Activated CD4-positive, CD25-positive, alpha-beta regulatory T cell treated with anti-CD3 and anti-CD28 coated beads, Interleukin-2, amount 50 U/mL, for 16 hours (primary cell): ENCODE data around the gene FABP2.
"Not testable (repeated sequence)": the region's sequence is repeated elsewhere in the genome, so short reads cannot be mapped to it uniquely, and the experiment has no call there.

Experiments used
- DNase-seq: peaks from one replicate; pipeline ENCODE4 v3.0.0-alpha.2; 2020; ENCODE audit warnings: low read depth, low spot score

Gene FABP2

DNA sequence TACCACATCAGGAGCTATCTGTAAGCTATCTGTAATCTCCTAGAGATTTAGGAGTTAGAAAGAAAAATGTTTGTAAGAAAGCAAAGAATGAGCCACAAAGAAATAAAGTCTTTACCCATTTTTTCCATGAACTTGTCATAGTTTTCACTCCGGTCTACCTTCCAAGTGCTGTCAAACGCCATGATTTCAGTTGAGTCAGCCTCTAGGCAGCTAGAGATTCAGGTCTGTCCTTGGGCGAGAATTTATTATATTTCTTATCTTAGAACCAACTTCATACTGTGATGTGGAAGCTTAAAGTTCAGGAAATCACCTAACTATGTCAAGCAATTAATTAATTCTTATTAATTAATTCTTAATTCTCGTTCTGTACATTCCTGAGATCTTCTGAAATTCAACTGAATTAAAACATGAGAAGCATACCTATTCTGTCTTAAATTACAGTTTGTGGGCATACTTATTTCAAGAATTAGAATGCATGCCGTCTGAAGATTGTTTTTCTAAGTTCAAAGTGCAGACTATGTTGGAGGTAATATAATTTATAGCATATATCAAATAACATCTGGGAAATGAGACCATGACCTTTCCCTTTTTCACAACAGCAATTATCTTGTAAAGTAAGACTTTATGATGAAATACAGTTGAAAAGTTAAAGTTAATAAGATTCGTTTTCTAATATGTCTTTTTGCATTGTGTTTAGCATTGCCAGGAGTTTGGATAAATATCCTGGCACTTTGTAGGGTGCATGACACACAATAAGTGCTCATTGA, at the start of gene FABP2:
Gene FABP2, minus strand, starts transcription at position 218 of the 767 bp plus-strand sequence. Its CDS starts 36 bp downstream, at position 182.
- DNase-seq, result no peak

DNA sequence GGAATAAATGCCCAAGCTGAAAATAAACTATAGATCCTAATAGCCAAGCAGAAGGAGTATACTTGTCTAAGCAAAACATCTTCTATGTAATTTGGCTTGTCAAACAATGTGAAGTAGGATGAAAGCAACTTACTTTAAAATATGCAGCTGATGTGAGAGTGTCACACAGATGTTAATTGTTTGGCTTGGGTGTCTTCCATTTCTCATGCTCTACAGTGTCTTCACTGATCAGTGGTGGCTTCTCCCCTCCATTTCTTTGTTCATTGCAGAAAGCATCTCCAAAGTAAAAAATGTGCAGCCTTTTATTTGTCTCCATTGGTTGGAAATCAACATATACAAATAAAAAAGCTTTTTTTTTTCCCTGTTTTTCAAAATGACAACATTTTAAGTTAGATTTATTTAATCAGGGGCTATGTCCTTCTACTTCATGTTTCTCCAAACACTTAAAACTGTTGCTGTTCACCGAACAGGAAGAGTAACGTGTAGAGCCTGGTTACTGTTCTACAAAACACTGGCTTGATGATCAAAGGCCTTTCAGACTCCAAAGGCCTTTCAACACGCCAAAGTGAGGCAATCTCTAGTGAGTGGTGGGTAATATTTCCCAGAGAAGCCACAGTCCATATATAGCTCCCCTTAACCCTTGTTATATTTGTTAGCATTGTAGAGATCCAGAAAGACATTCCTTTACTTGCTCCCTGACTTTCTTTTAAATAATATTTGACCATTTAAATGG, 49.2 kb upstream of the FABP2 start:
- not testable (repeated sequence) for DNase-seq

DNA sequence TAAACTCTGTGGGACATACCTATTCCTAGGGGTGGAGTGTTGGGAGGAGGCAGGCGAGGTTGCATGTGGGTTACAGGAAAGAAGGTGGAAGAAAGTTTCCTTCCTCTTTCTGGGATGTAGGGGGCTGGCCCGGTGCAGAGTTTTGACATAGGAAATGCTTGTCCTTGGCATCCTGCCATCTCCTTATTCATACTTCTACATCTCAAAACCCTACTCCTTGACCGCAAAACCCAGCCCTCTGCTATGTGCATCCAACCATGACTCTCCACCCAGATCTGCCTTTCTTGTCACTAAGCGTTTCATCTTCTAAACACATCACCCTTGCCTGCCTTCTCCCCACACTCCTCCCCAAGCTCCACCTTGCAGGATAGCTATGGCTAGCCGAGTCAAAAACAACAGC, 48.5 kb upstream of the FABP2 start:
- DNase-seq, result not testable (repeated sequence)

DNA sequence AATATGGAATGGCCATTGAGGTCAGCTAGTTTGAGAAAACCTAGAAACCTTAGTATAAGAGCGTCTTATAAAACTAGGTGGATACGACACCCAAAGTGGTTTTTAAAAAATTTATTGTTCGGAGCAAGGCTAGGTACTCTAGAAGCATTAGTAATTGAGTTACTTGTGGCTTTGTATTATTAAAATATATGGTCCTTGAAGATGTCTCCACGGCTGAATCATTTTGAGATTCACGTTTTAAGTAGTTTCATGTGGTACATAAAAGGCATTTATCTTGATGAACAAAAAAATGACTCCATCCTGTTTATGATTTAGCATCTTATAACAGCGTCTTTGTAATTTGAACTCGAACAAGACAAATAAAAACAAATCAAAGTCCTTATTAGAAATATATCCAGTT, 44.9 kb upstream of the FABP2 start:
- not testable (repeated sequence) for DNase-seq

DNA sequence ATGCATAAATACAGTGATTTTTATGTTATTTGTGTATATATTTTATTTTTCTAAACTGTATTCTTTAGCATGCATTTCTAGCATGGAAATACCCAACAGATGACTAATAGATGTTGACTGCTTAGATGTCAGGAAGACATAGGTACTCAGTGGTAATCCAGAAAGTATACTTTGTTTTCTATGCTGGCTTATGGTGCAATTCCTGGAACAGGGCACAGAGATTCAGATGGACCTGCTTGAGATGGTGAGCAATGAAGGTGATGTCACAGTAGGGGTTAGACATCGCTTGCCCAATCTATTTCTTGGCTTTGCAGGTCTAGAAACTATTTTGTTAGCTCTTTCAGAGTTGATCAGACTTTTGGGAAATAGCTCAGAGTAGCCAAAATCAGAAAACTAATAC, 42.3 kb upstream of the FABP2 start:
- DNase-seq, result not testable (repeated sequence)

DNA sequence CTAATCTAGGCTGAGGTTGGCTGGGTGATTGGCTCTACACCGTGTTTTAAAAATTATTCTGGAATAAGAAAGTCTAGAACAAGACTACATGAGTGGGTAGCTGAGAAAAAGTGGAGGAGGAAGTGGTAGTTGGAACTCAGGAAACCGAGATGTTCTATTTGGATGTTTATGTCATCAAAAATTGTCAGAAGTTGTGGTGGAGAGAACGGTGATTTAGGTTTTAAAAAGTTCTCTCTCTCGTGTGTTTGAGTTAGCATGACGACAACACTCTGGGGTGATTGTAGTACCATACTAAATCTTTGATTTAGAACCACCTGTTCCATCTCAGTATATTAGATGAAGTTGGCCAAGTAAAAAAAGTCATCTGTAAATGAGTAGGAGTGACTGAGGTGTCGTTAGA, 41.4 kb upstream of the FABP2 start:
- not testable (repeated sequence) for DNase-seq

DNA sequence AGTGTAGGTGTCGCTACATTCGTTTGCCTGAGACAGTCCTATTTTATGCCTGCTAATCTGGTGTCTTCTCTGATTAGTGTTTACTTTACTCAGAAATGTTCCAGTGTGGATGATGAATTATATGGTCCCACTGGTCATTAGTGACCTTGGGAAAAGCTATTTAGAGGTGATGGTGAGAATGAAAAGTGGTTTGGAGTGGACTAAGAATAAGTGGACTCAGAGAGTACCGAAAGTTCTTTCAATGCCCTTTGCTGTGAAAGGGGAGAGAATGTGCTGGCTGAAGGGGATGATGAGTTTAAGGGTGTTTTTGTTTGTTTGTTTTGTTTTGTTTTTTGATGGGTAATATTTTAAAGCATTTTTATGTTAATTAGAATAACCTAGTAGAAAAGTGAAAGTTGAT, 40.5 kb upstream of the FABP2 start:
- DNase-seq, result not testable (repeated sequence)

DNA sequence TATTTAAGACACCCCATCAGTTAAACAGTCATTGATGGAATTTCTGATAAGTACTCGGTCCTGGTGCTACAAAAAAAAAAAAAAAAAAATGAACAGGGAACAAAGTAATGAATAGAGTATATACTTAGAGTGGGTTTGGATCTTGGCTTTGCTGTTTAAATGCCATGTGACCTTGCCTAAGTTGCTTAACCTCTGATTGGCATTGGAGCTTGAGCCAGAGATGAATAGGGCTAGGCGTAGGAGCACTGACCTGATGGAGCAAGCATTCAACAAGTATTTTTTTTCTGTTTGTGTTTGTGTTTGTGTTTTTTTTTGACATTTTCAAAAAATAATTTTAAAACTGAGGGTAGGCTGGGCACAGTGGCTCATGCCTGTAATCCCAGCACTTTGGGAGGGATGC, 37.9 kb upstream of the FABP2 start:
- not testable (repeated sequence) for DNase-seq

DNA sequence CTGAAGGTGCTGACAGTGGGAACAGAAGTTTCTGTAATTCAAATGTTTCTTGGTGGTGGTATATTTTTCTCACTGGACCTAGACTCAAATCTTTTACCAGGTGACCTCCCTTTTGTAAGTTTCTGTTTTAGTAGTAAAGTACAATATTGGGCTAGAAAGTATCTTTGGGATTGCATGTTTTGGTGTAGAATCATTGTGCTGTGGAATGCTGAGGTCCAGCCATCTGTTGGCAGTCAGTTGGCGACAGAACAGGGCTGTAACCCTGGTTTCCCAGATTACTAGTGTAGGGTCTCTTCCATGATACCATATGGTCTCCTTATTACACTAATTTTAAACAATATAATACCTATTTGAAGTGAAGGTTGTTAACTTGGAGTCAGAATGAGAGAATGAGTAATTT, 34.9 kb upstream of the FABP2 start:
- not testable (repeated sequence) for DNase-seq

DNA sequence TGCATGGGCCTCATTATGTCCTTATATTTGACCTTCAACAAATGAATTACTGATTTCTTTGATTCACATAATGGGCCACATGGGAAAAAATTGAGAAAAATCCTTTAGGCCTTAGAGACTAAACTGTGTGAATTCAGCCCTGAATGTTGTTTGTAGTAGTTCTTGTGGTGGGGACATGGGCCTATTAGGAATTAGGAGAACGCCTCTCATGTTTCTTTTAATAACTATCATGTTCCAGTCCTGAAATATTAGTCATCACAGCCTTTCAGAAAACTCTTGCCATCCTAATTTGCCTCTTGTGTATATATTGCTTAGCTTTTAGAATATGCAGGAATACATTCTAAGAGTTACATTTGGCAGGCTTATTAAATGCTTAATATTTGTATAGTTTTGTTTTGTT, 34.1 kb upstream of the FABP2 start:
- not testable (repeated sequence) for DNase-seq

DNA sequence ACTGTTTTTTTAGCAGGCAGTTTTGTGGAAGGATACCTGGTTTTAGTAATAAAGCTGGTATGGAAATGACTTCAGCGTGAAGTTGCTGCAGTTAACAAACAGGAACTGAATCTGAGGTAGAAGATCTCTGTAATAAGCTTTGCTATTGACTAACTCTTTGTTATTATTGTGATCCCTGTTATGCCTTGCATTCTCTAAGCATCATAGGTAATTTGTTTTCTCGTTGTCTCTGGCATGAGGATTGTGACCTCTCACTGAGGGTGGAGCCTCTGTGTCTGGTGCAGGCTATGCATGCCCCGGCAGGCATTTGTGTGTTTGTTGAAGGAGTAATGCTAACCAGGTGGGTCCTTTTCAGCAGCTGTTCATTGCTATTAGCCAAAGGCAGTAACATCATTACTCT, 31.4 kb upstream of the FABP2 start:
- not testable (repeated sequence) for DNase-seq

DNA sequence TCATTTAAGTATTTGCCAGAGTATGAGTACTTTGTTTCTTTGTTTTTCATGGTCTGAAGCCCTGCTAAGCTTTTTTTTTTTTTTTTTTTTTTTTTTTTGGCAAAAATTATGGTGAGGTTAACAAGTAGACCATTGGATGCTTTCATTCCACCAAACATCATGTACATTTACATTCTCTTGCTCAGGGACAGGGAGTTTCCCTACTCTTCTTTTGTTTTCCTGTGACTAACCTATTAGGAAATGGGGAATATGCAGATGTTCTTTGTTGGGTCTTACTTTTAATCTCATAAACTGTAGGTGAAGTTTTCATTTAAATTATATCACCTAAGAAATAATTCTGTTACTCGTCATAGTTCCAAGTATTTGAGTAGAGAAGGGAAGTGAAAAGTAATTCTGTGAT, 26.2 kb upstream of the FABP2 start:
- not testable (repeated sequence) for DNase-seq

DNA sequence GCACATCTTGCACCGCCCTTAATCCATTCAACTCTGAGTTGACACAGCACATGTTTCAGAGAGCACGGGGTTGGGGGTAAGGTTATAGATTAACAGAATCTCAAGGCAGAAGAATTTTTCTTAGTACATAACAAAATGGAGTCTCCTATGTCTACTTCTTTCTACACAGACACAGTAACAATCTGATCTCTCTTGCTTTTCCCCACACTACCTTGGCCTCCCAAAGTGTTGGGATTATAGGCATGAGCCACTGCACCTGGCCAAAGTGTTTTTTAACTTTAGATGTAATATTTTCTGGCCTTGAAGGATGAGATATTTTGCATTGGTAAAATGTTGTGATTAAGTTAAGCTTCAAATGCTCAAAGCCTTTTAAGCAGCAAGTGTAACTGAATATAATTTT, 21.4 kb upstream of the FABP2 start:
- not testable (repeated sequence) for DNase-seq

DNA sequence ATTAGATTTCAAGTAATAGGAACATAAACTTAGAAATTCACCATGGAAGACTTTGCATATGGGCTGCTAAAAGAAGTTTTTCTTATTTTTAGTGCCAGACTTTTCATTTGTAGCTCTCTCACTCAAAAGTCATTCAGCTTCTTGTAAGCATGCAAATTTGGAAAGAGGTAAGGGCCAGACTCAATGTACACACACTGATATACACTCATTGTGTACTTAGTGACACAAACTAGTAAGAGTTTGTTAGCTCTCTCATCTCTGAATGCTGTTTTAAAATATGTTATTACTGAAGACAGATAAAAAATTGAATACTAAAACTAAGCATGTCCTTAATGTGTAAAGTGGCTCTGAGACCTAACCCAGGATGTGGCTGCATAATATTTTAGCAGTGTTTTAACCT, 18.0 kb upstream of the FABP2 start:
- not testable (repeated sequence) for DNase-seq

DNA sequence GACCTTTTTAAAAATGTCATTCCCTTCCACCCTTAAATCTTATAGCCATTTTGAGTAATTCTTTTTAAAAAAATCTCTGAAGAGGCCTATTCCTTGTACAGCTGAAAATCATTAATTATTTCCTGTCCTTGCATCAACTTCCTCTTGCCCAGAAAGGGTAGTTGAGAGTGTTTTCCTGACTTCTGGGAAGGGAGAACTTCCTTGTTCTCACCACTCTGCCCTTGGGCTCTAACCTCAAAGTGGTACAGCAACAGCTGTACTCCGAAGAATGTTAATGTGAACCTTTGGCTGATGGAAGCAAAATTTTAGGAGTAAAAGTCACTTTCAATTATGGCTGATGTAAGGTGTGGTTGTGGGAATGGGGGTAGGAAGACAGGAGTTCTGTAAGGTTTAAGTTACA, 15.1 kb upstream of the FABP2 start:
- no peak for DNase-seq

DNA sequence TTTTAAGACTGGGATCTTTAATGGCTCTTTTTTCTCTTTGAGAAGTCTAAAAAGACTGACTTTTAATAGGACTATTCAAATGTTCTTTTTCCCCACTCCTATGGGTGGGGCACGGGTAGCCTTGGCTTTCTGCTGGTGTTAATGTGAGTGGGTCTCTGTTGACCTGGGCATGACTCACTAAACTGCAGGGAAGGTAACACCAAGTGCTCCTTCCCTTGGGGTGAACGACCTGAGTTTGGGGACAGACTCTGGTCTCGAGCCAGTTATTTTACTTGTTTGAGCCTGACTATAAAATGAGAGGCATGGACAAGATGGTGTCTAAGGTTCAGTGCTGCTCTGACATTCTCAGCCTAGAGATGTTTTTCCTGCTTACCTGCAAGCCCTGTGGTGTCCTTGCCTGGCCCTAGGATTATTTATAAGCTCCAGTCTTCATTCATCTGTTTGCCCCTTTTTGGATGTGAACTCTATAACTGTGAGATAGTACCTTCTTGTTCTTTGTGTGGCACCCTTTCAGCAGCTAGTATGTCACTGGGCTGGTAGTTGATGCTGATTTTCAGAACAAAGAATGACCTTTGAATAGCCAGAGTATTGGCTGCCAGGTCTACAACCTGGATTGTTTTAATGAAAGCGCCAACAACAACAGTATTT, 14.5 kb upstream of the FABP2 start:
- DNase-seq, result not testable (repeated sequence)

DNA sequence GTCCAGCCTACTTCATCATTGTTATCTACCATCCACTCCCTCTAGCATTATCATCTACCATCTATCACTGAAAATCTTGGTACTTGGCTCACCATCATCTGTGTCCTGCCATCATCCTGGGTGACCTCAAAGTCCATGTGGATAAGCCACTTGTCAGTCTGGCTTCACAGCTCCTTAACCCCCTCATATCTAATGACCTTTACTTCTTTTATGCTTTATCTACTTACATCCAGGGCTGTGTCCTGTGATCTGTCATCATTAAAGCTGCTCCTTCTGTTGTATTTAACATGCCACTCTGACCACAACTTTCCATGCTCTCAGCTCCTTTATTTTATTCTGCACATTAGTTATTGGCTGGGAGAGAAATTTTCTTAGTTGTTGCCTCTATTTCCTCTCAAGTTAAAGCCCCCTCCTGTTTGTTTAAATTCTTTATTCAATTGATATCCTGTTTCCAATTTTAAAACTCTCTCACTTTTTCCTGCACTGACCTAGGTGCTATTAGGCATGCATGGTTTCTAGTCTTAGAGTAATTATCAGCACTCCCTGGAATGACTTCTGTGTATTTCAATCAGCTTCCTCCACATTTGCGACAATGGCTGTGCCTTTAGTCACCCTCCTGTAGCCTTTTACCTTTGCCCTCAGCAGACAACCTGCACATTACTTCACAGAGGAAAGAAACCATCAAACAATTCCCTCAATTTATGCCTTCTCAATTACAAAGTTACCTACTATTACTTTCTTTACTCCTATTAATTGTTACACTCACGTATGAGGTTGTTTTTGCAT, 8.1 kb upstream of the FABP2 start:
- no peak for DNase-seq

DNA sequence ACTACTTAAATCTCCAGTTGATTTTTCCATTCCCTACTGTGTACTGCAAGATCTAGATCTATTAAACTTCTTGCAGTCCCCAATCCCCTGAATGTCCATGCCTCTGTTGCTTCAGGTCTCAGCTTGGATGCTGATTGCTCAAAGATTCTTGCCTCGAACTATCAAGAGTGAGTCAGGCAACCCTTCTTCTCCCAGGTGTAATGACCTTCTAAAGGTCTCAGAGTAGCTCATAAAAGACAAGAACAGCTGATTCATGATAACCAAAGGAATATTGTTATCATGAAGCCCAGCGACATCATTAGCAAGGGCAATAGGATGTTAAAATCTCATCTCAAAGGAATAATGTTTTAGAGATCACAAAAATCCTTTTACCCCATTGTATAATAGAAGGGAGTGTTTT, 6.8 kb upstream of the FABP2 start:
- no peak for DNase-seq

DNA sequence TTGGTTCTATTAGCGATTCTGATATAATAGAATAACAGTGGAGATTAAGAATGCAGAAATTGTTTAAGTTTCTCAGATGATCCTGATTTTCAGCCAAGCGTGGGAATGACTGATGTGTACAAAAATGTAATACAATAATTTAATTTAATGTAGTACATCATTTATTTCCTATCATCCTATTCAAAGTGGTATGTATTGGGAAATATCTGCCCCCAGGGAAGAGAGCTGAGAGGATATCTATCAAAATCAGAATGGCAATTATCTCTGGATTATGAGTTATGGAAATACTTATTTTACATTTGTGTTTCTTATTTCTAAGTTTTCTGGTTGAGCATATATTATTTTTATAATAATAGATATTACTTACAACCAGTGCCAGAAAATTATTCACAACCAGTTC, 3.9 kb downstream of the FABP2 start:
- no peak for DNase-seq

DNA sequence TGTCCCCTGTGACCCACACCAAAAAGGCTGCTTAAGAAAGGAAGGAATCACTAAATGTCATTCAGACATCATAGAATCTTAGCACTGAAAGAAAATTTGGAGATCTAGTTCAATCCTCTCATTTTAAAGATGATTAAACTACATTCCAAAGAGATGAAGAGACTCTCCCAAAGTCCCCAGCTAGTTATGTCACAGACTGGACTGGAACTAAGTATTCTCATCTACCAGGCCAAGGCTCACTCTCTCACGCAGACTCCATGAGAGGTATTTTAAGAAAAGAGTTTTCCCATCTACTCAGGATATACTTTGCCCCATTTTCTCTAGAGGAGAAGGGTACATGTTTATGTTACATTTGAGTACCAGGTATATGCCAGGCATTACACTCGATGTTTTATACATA, 6.9 kb downstream of the FABP2 start:
- DNase-seq, result no peak

DNA sequence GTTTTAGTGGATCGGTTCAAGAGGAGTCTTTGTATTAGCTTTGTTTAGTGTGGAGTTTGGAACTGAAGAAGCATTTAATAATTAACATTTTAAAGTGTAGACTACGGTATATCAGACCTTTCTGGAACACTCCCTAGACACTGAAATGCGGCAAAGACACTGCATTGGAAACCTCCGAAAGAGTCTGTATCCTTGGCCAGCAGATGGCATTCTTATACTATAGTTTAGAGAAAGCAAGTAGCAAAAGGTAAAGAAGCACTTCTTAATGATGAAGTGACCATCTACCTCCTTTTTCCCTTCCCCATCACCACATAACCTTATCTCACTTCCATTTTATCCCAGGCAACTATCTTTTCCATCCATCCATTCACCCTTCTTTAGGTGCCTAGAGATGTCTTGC, 7.6 kb downstream of the FABP2 start:
- no peak for DNase-seq

DNA sequence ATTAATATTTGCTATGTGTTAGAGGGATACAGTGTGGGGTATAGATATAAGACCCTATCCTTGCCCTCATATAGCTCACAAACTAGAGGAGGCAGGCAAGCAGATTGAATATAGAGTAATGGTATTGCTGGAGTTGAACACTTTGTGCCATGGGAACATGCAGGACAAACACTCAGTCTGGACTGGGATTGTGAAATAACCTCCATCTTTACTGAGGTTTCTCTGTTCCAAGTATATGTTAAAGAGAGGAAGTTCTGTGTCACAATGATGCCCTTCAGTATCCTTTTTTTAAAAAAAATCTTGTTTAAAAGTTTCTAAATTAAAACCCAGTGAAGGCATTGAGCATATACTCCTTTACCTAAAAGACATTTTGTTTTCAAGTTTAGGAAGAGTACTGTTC, 8.7 kb downstream of the FABP2 start:
- DNase-seq, result no peak
